ENCODE data around the gene DRC7. TPM values are rescaled to one million over a fixed set of nuclear protein-coding genes. Genes with fewer than 3 reads are reported as not detected.

The DRC7 gene
- total and polyA plus RNA-seq, 7 donors: not detected

DNA sequence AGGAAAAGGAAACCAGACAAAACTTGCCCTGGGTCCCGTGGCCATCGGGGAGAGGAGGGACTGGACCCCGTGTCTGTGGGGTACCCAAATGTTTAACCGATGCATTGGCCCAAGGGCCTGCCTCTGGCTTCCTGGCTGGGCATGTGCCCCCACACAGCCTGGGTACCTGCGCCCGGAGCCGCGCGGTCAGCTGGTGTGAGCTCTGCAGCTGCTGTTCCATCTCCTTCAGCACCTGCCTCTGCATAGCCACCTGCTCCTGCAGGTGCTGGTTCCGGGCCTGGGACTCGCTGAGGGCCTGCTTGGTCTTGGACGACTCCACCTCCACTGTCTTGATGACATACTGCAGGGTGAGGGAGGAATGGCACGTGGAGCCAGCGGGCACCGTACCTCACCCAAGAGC, 75.8 kb downstream of the DRC7 start:
- Histone ChIP-seq H3K9me3 (no peaks in the 10 kb centered on the region), H3K27me3 (no peaks in the 10 kb centered on the region), H3K4me3 (no peak overlapping the region), H3K27ac (no peak overlapping the region), H3K36me3 (peaks cover 0 to 66% (median 33%) of the 10 kb centered on the region in 4 donors), H3K4me1 (no peaks in the 10 kb centered on the region)
- TF ChIP-seq, protein P1, sequence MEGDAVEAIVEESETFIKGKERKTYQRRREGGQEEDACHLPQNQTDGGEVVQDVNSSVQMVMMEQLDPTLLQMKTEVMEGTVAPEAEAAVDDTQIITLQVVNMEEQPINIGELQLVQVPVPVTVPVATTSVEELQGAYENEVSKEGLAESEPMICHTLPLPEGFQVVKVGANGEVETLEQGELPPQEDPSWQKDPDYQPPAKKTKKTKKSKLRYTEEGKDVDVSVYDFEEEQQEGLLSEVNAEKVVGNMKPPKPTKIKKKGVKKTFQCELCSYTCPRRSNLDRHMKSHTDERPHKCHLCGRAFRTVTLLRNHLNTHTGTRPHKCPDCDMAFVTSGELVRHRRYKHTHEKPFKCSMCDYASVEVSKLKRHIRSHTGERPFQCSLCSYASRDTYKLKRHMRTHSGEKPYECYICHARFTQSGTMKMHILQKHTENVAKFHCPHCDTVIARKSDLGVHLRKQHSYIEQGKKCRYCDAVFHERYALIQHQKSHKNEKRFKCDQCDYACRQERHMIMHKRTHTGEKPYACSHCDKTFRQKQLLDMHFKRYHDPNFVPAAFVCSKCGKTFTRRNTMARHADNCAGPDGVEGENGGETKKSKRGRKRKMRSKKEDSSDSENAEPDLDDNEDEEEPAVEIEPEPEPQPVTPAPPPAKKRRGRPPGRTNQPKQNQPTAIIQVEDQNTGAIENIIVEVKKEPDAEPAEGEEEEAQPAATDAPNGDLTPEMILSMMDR (IDR thresholded peaks at IDR 0.05): no peak
- TF ChIP-seq POLR2AphosphoS5 (IDR thresholded peaks at IDR 0.05): no peak
- no peak for TF ChIP-seq POLR2A (IDR thresholded peaks at IDR 0.05)
- TF ChIP-seq EP300 (IDR thresholded peaks at IDR 0.05): no peak
- no peak for DNase-seq
- intact Hi-C loops (cut with DNase I): no loop called here
- 92 to 94% methylated on average over 15 of the region's 15 CpGs for WGBS, 2 donors

DNA sequence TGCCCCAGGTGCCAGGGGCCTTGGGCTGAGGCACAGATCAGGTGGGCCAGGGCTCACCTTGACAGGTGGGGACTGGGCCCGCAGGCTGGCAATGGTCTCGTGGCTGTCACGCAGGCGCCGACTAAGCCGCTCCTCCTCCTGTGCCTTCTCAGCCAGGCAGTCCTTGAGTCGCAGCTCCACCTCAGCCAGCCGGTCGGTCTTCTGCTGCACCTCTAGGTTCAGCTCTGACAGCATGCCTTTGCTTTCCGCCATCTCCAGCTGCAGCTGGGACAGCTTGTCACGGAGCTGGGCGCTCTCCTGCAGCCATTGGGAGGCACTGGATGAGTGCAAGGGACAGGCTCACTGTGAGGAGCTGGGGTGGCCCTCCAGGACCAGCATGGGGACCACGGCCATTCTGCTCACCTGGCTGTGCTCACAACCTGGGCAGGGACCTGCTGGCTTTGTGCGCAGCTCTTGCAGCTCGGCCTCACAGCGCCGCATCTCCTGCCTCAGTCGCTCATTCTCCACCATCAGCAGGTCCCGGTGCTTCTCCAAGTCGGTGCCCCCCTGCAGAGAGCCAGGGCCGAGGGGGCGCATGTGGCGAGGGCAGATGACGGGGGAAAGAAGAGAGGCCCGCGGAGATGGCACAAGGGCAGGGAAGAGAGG, 76.7 kb downstream of the DRC7 start:
- intact Hi-C loops (cut with DNase I): no loop called here
- Histone ChIP-seq H3K4me1 (no peaks in the 10 kb centered on the region), H3K36me3 (peaks cover 0 to 66% (median 37%) of the 10 kb centered on the region in 4 donors), H3K9me3 (no peaks in the 10 kb centered on the region), H3K27me3 (no peaks in the 10 kb centered on the region), H3K4me3 (no peak overlapping the region), H3K27ac (no peak overlapping the region)
- TF ChIP-seq POLR2A (IDR thresholded peaks at IDR 0.05): no peak
- TF ChIP-seq, protein P1 (IDR thresholded peaks at IDR 0.05): no peak
- TF ChIP-seq EP300 (IDR thresholded peaks at IDR 0.05): no peak
- no peak for TF ChIP-seq POLR2AphosphoS5 (IDR thresholded peaks at IDR 0.05)
- 92 to 94% methylated on average over 26 of the region's 26 CpGs for WGBS, 2 donors
- no peak for DNase-seq

DNA sequence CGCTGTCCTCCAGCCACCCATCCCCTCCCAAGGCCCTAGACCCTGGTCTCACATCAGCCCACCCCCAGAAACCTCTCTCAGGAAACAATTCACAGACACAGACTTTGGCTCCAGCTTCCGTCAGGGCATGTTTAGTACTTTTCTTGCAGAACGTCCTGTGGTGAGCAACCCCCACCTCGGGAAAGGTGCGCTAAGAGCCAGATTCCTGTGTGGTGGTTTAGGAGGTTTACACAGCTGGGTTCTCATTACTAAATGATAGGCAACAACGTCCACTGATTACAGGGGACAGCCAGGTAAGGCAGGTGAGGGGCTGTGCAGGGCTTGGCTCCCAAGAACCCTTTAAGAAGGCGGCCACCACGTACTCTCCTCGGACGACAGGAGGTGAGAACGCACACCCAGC, 78.4 kb downstream of the DRC7 start:
- H3K36me3 ChIP-seq: peaks cover 0 to 50% (median 35%) of the 10 kb centered on the region in 4 donors
- no peaks in the 10 kb centered on the region for H3K27me3 ChIP-seq
- TF ChIP-seq POLR2AphosphoS5 (IDR thresholded peaks at IDR 0.05) (no peak), POLR2A (IDR thresholded peaks at IDR 0.05) (no peak), EP300 (IDR thresholded peaks at IDR 0.05) (no peak)
- TF ChIP-seq, protein P1 (IDR thresholded peaks at IDR 0.05): no peak
- H3K27ac ChIP-seq: no peak overlapping the region
- WGBS, 2 donors: 68 to 82% methylated on average over 11 of the region's 11 CpGs
- no peaks in the 10 kb centered on the region for H3K4me1 ChIP-seq
- intact Hi-C loops (cut with DNase I): no loop called here
- DNase-seq: no peak
- H3K9me3 ChIP-seq: no peaks in the 10 kb centered on the region
- no peak overlapping the region for H3K4me3 ChIP-seq

DNA sequence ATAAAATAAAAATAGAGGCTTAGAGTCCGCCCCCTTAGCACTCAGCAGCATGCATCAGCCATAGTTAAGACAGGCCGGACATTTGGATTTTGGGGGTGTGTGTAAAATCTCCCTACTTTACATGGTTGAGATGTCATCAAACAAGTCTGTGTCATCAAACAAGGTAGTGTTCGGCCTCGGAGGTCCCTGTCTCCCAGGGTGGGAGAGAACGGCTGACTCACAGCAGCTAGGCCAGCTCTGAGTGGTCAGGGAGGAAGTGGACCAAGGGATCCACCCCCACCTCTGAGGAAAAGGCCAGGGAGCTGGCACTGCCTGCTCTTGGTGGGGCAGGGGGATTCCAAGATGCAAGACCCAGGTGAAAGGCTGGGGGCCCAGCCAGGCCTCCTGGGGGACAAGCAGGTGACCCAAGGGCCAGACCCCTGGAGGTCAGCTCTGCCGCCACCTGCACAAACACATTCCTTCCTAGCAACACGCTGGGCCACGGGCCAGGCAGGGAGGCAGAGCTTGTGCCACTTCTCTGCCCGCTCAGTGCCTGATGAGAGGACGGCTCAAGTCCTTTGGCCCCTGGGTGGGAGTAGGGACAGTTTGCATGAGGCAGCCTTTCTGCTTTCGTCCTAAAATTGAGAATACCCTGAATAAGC, 79.2 kb downstream of the DRC7 start:
- TF ChIP-seq EP300 (IDR thresholded peaks at IDR 0.05) (no peak), POLR2A (IDR thresholded peaks at IDR 0.05) (no peak), POLR2AphosphoS5 (IDR thresholded peaks at IDR 0.05) (no peak)
- TF ChIP-seq, protein P1 (IDR thresholded peaks at IDR 0.05): no peak
- intact Hi-C loops (cut with DNase I): no loop called here
- H3K36me3 ChIP-seq: peaks cover 0 to 52% (median 31%) of the 10 kb centered on the region in 4 donors
- no peaks in the 10 kb centered on the region for H3K4me1 ChIP-seq
- no peak overlapping the region for H3K27ac ChIP-seq
- no peak for DNase-seq
- 90% methylated on average over 11 of the region's 11 CpGs for WGBS, 2 donors
- H3K9me3 ChIP-seq: no peaks in the 10 kb centered on the region
- H3K4me3 ChIP-seq: no peak overlapping the region
- H3K27me3 ChIP-seq: no peaks in the 10 kb centered on the region
